Measurements from ENCODE around the gene MCF2L2. TPM values are rescaled to one million over a fixed set of nuclear protein-coding genes. Genes with fewer than 3 reads are reported as not detected.
"Not testable (repeated sequence)": the region's sequence is repeated elsewhere in the genome, so short reads cannot be mapped to it uniquely, and the experiment has no call there.

The MCF2L2 gene
- total RNA-seq: not detected

DNA sequence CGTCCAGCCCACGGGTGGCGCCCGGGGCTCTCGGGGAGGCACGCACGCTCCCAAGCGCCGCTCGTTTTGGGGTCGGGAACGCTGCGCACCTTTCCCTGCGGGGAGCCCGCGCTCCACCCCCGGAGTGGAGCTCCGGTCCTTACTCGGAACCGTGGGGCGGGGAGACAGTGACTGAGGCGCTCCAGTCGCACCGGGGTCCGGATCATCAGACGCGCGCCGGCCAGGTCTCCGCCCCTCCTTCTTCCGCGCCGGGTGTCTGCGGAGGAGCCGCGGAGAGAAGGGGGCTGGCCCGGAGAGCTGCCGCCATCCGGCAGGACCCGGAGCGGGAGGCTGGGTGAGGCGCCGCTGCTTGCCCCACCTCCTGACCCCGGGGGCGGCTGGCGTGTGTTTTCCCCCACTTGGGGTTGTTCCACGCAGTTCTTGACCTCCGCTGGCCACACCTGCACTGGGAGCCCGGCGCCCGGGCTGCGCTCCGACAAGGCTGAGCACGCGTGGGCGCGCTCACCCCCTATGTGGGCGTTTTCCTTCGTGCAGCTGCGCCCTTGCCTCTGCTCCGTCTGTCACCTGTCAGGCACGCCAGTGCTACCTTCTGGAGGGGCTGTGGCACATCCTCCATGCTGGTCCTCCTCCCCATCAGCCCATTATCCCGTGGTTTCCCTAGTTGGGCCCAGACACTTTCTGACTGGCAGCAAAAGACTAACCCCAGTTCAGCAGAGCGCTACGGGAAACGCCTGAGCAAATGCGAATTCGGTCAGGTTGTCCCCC, at the start of gene MCF2L2:
Gene MCF2L2 (minus strand): TSS at position 173 of the 765 bp plus-strand sequence. CDS start 642 bp downstream, outside the sequence.
- no peak for DNase-seq (ENCODE audit: low spot score in 2 of 2)
- TF ChIP-seq CTCF (IDR thresholded peaks at IDR 0.05): no peak
- H3K4me1 ChIP-seq: peaks cover 0 to 7% of the 10 kb centered on the region in 2 donors
- H3K9me3 ChIP-seq: no peaks in the 10 kb centered on the region
- H3K4me3 ChIP-seq: peak within 1 kb of the TSS; percentile 70 to 84
- H3K36me3 ChIP-seq: no peaks in the 10 kb centered on the region
- intact Hi-C loops (cut with DNase I): no loop called here
- no peak within 1 kb of the TSS for H3K27ac ChIP-seq
- no peaks in the 10 kb centered on the region for H3K27me3 ChIP-seq

- H3K4me3 ChIP-seq: no peak overlapping the region
- intact Hi-C loops (cut with DNase I): no loop called here
- H3K9me3 ChIP-seq: no peaks in the 10 kb centered on the region
- no peak overlapping the region for H3K27ac ChIP-seq
- no peaks in the 10 kb centered on the region for H3K27me3 ChIP-seq
- DNase-seq (ENCODE audit: low spot score in 2 of 2): peak in 1 of 2 donors; percentile 39
- H3K36me3 ChIP-seq: no peaks in the 10 kb centered on the region
- no peaks in the 10 kb centered on the region for H3K4me1 ChIP-seq
- TF ChIP-seq CTCF (IDR thresholded peaks at IDR 0.05): no peak
Measured at GRCh38 chr3:183477801-183478456, 49.5 kb upstream of the MCF2L2 start.

DNA sequence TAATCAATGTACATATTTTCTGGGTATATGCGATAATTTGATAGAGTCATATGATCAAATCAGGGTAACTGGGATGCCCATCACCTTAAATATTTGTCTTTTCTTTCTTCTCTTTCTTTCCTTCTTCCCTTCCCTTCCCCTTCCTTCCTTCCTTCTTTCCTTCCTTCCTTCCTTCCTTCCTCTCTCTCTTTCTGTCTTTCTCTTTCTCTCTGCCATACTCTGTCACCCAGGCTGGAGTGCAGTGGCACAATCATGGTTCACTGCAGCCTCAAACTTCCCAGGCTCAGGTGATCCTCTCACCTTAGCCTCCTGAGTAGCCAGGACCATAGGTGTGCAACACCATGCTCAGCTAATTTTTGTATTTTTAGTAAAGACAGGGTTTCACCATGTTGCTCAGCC, 47.3 kb upstream of the MCF2L2 start:
- H3K27ac ChIP-seq; H3K27me3 ChIP-seq; intact Hi-C loops (cut with DNase I); H3K9me3 ChIP-seq; H3K36me3 ChIP-seq; H3K4me3 ChIP-seq; DNase-seq (ENCODE audit: low spot score in 2 of 2); H3K4me1 ChIP-seq: not testable (repeated sequence)

GRCh38 chr3:183475016-183475763, 46.8 kb upstream of the MCF2L2 start:
- Histone ChIP-seq H3K36me3 (no peaks in the 10 kb centered on the region), H3K27ac (no peak overlapping the region), H3K27me3 (no peaks in the 10 kb centered on the region), H3K9me3 (no peaks in the 10 kb centered on the region), H3K4me3 (no peak overlapping the region), H3K4me1 (no peaks in the 10 kb centered on the region)
- DNase-seq (ENCODE audit: low spot score in 2 of 2): peak in 1 of 2 donors; percentile 12
- TF ChIP-seq CTCF (IDR thresholded peaks at IDR 0.05): no peak
- intact Hi-C loops (cut with DNase I): no loop called here

- no peaks in the 10 kb centered on the region for H3K9me3 ChIP-seq
- H3K36me3 ChIP-seq: no peaks in the 10 kb centered on the region
- DNase-seq (ENCODE audit: low spot score in 2 of 2): no peak
- H3K27me3 ChIP-seq: no peaks in the 10 kb centered on the region
- H3K27ac ChIP-seq: no peak overlapping the region
- no peak for TF ChIP-seq CTCF (IDR thresholded peaks at IDR 0.05)
- H3K4me3 ChIP-seq: no peak overlapping the region
- no peaks in the 10 kb centered on the region for H3K4me1 ChIP-seq
- intact Hi-C loops (cut with DNase I): no loop called here
Measured at GRCh38 chr3:183473969-183474368, 45.5 kb upstream of the MCF2L2 start.

- Histone ChIP-seq H3K27ac (no peak overlapping the region), H3K9me3 (no peaks in the 10 kb centered on the region), H3K36me3 (no peaks in the 10 kb centered on the region), H3K4me3 (no peak overlapping the region), H3K27me3 (no peaks in the 10 kb centered on the region), H3K4me1 (no peaks in the 10 kb centered on the region)
- no peak for TF ChIP-seq CTCF (IDR thresholded peaks at IDR 0.05)
- intact Hi-C loops (cut with DNase I): no loop called here
- no peak for DNase-seq (ENCODE audit: low spot score in 2 of 2)
Measured at GRCh38 chr3:183472155-183472554, 43.7 kb upstream of the MCF2L2 start.
